UCSD-AML1 (cell line): ENCODE measurements around the gene TMUB2.

Source experiments
- DNase-seq: peaks from one replicate; lab custom pipeline; 2025; ENCODE audit not compliant: unreplicated experiment; lab: John Stamatoyannopoulos, UW

TMUB2 gene

DNA sequence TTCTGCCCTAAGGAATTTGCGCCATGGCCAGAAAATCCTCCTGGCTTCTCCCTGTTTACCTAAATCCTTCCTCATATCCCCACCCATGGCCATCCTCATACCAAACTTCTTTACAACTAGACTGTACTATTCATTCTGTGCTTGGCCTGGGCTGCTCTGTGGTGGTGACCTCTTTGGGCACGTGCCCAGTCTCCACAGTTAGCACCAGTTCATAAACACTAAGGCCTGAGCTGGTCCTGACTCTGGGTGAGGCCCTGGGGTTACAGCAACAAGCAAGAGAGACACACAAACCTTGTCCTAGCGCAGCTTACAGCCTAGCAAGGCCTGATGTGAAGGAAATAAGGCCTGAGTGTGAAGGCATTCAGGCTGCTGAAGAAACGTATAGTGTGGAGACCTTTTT is 16.0 kb downstream of the TMUB2 start:
- DNase-seq = no peak

GRCh38 chr17:44203731-44204440 is 17.1 kb downstream of the TMUB2 start:
- DNase-seq = peak; percentile 68

GRCh38 chr17:44204441-44204882 is 17.7 kb downstream of the TMUB2 start:
- peak; percentile 28 for DNase-seq

GRCh38 chr17:44205962-44206824 is 19.4 kb downstream of the TMUB2 start:
- DNase-seq = no peak

DNA sequence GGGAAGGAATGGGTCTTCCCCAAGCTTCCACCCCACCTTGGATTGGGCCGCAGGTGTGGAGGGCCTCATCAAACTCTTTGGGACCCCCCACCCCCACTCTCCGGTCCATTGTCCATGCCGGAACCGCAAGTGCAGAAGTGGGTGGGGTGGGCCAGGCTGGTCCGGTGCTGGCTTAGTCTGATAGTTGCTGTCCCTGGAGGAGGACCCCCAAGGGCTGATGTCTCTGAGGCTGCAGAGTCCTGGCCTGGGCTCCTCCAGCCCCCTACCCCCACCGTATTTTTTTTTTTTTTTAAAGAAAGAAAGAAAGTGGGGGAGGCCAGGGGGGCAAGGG is 20.0 kb downstream of the TMUB2 start:
- no peak for DNase-seq

DNA sequence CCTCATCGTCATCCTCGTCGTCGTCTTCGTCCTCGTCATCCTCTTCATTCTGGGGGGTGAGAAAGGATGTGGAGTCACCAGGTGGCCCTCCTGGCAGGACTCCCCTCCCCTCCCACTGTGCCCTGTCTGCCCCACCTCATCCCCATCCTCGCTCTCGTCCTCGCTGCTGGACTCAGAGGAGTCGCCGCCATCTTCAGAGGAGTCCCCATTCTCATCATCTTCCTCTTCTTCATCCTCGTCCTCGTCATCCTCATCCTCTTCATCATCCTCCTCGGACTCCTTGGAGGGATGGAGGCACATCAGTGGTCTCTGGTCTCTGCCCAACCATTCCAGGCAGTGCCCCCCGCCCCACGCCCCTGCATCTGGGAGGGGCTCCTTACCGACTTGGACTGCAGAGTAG is 20.5 kb downstream of the TMUB2 start:
- DNase-seq = no peak

GRCh38 chr17:44207743-44208142 is 21.0 kb downstream of the TMUB2 start:
- DNase-seq = no peak

GRCh38 chr17:44209786-44210341 is 23.1 kb downstream of the TMUB2 start:
- no peak for DNase-seq

DNA sequence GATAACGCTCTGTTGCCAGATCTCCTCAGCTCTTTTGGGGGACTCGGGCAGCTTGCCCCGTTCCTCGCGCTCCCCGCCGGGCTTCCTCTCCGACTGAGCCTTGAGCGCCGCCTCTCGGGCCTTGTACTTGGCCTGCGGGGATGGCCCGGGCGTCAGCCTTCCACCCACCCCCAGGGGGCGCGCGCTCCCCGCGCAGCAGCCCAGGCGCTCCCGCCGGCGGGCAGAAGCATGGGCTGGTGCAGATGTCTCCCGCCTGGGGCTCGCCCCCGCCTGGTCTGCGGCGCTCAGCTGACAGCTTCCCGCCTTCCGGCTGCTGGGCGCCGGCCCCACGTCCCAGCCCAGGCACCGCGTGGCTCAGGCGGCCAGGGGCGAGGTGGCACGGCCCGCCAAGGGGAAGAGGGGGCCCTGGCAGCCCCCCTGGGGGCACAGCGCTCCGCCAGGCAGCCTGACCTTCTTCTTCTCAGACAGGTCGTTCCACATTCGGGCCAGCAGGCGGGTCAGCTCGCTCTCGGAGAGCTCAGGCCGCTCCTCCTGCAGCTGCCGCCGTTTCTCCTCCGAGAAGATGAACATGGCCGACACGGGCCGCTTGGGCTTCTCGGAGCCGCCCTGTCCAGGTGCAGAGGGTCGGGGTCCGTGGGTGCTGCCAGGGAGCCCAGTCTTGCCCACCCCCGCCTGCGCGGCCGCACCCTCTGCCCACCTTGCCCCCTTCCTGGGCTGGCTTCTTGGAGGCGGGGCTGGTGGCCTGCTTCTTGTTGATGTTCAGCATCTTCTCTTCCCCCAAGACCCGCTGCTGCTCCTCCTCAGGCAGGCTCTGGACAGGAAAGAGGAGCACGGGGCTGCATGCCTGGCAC is 23.8 kb downstream of the TMUB2 start:
- DNase-seq = peak; percentile 81

- DNase-seq = no peak
Observed at GRCh38 chr17:44211281-44212265, 24.8 kb downstream of the TMUB2 start.

DNA sequence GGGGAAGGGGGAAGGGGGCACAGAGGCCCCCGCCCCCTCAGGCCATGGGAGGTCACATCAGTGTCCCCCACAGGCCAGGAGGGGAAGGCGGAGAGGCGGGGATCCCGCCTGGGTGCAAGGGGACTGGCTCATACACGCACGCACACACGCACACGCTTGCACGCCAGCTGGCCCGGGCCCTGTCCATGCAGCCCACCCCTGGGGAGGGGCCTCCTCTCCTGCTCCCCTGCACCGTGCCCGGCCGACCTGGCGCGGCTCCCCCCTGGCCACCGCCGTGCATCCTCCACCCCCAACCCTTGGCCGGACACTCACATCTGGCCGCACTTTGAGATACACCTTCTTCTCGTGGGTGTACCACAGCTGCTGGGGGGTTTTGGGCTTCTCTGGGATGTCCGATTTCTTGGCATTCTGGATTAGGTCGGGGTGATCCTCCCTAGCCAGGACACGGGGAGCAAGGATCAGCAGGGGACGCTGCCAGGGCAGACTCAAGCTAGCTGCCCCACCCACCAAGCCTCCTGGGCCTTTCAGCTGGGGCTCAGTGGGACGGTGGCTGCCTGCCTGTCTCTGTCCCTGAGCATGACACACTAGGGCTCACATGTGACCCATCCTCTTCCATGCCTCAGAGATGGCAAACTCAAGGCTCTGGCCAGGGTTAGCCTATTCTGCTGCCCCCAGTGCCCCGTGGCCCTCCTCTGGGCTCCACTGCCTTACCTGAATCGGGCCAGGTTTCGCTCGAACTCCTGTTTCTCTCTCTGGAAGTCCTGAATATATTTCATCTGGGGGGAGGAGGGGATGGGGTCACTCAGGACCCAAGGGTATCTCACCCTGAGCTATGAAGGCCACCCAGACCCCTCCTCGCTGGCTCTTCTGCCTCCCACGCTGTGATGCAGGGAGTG is 26.0 kb downstream of the TMUB2 start:
- no peak for DNase-seq

- DNase-seq = no peak
Observed at GRCh38 chr17:44213403-44214229, 26.8 kb downstream of the TMUB2 start.

DNA sequence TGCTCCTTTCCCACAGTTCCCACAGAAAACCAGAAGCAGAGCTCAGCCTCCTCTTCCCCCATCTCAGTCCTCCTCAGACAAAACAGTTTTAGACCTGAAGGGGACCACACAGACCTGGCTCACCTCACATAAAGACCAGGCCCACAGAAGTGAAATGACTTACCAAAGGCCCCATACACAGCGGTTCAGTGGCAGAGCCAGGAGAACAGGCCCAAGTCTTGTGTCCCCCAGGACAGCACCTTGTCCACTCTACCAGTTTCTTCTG is 27.4 kb downstream of the TMUB2 start:
- no peak for DNase-seq

DNA sequence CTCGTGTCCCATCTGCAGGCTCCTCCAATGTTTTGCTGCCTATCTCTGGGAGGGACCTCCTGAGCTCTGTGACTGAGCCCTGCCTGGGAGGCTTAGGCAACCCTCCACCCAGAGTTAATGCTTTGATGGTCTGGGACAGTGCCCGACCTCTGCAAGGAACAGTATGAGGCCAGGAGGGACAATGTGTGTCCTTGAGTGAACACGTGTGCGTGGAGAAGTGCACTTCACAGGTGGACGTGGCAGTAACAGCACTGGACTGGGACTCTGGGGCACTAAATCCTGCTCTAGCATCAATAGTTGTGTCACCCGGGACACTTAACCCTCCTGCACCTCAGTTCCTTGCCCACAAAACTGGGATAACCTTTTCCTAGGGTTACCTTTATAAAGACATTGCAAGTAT is 28.1 kb downstream of the TMUB2 start:
- no peak for DNase-seq

DNA sequence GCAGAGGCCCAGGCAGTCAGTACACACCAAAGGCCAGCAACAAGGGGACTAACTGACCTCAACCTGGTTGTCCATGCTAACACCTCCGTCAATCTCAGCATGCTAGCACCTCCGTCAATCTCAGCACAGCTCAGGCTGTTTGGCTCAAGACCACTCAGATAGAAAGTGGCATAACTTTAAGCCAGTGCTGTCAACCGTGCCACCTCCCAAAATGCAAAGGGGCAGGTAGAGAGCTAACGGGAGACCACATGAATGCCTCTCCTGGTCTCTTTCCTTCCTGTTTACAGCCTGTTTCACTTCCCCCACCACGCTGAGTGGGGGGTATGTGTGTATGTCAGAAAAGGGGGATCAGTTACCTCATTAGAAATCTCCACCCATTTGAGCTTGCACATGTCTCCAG is 29.4 kb downstream of the TMUB2 start:
- DNase-seq = no peak

GRCh38 chr17:44216694-44217093 is 29.9 kb downstream of the TMUB2 start:
- DNase-seq = no peak

- DNase-seq = no peak
Observed at GRCh38 chr17:44217738-44218343, 31.1 kb downstream of the TMUB2 start.
